HG03558 (cell line): ENCODE measurements around the gene SYMPK.
A peak's percentile ranks its signal among the peaks of the same experiment; 100 is the strongest.

ENCODE experiments used
- ATAC-seq: cut with Tn5 transposase; IDR thresholded peaks from one replicate; pipeline ENCODE4 v1.9.1; 2021; ENCODE audit warnings: moderate number of reproducible peaks; ENCODE audit not compliant: unreplicated experiment; ENCODE audit errors: extremely low read depth

The SYMPK gene

GRCh38 chr19:45770192-45771101 lies 92.5 kb downstream of the SYMPK start:
- ATAC-seq: peak; percentile 31

- ATAC-seq: no peak
Measured at GRCh38 chr19:45769821-45770191, 93.1 kb downstream of the SYMPK start.

- no peak for ATAC-seq
Measured at GRCh38 chr19:45768984-45769782, 93.8 kb downstream of the SYMPK start, which contains the start of gene SIX5. Gene SIX5, minus strand, starts transcription at chr19:45769252. Its CDS starts 408 bp downstream, at chr19:45768844.

- no peak for ATAC-seq
Measured at GRCh38 chr19:45768655-45768983, 94.3 kb downstream of the SYMPK start.

- ATAC-seq: no peak
Measured at GRCh38 chr19:45767881-45768654, 94.9 kb downstream of the SYMPK start.

- ATAC-seq: no peak
Measured at GRCh38 chr19:45767410-45767880, 95.5 kb downstream of the SYMPK start.

- no peak for ATAC-seq
Measured at GRCh38 chr19:45766869-45767346, 96.0 kb downstream of the SYMPK start.

GRCh38 chr19:45766296-45766868 lies 96.6 kb downstream of the SYMPK start:
- ATAC-seq: no peak

GRCh38 chr19:45765702-45766295 lies 97.1 kb downstream of the SYMPK start:
- ATAC-seq: no peak
